Upper lobe of left lung (tissue), 4 donors: Measurements from ENCODE around the gene CUL2.

ENCODE experiments used
- POLR2A ChIP-seq, 4 donors: fragments of 450-650 bp; IDR thresholded peaks; one replicate each; pipeline ENCODE4 v1.5.1; 2016 to 2017; ENCODE audit warnings: antibody characterized with exemption in 4 of 4, mild to moderate bottlenecking in 2 of 4
- POLR2AphosphoS5 ChIP-seq, 2 donors: sonication (generic); formaldehyde crosslinking; IDR thresholded peaks; one replicate each; pipeline ENCODE4 v1.5.1; 2017; ENCODE audit warnings: antibody characterized with exemption in 2 of 2
- TF ChIP-seq, protein P1 (sequence below), 6 experiments: fragments of 450-650 bp in 4 of 6; fragments of 200-600 bp in 2 of 6; sonication (generic) in 2 of 6; IDR thresholded peaks; one replicate each; pipeline ENCODE4 v1.5.1; 2016 to 2019; ENCODE audit warnings: antibody characterized with exemption in 6 of 6

DNA sequence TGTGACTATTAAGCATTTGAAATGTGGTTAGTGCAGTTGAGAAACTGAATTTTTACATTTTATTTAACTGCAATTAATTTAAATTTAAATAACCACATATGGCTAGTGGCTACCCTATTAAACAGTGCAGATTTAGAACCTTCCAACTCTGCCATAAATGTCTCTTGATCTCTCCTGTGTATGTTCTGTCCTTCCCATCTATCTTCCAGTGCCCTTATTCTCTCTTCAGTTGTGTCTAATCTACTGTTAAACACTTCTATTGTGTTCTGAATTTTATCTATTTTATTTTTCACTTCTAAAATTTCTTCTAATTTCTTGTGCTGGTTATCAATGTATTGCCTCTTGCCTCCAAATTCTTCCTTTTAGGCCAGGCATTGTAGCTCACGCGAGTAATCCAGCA is 105.0 kb downstream of the CUL2 start:
- TF ChIP-seq, protein P1, sequence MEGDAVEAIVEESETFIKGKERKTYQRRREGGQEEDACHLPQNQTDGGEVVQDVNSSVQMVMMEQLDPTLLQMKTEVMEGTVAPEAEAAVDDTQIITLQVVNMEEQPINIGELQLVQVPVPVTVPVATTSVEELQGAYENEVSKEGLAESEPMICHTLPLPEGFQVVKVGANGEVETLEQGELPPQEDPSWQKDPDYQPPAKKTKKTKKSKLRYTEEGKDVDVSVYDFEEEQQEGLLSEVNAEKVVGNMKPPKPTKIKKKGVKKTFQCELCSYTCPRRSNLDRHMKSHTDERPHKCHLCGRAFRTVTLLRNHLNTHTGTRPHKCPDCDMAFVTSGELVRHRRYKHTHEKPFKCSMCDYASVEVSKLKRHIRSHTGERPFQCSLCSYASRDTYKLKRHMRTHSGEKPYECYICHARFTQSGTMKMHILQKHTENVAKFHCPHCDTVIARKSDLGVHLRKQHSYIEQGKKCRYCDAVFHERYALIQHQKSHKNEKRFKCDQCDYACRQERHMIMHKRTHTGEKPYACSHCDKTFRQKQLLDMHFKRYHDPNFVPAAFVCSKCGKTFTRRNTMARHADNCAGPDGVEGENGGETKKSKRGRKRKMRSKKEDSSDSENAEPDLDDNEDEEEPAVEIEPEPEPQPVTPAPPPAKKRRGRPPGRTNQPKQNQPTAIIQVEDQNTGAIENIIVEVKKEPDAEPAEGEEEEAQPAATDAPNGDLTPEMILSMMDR (IDR thresholded peaks at IDR 0.05) = no peak
- TF ChIP-seq POLR2A (IDR thresholded peaks at IDR 0.05) = no peak
- no peak for TF ChIP-seq POLR2AphosphoS5 (IDR thresholded peaks at IDR 0.05)
